IPS-20b (cell line): ENCODE data around the gene EPHB1.

Source experiments
- H3K27ac ChIP-seq: one replicate; pipeline ENCODE4 v1.5.1; 2013; ENCODE audit warnings: low read length
- H3K27me3 ChIP-seq: 2 replicates; pipeline ENCODE4 v1.6.1; 2013; ENCODE audit warnings: mild to moderate bottlenecking, low read length, inconsistent platforms; ENCODE audit not compliant: insufficient read depth
- H3K36me3 ChIP-seq: 2 replicates; pipeline ENCODE4 v1.6.1; 2013; ENCODE audit warnings: low read depth, mild to moderate bottlenecking, inconsistent platforms, low read length, moderate library complexity; ENCODE audit not compliant: insufficient read depth
- H3K4me1 ChIP-seq: 2 replicates; pipeline ENCODE4 v1.6.1; 2013; ENCODE audit warnings: mild to moderate bottlenecking, control low read depth, inconsistent platforms, low read length, moderate library complexity; ENCODE audit not compliant: insufficient read depth
- H3K4me3 ChIP-seq: 2 replicates; pipeline ENCODE4 v1.5.1; 2013; ENCODE audit warnings: mild to moderate bottlenecking, low read length, inconsistent platforms
- H3K9ac ChIP-seq: 2 replicates; pipeline ENCODE4 v1.6.1; 2013; ENCODE audit warnings: low read depth, mild to moderate bottlenecking, inconsistent platforms, low read length, moderate library complexity
- H3K9me3 ChIP-seq: 2 replicates; pipeline ENCODE4 v1.6.1; 2013; ENCODE audit warnings: mild to moderate bottlenecking, low read depth, low read length, inconsistent platforms; ENCODE audit not compliant: insufficient read depth

EPHB1 gene

DNA sequence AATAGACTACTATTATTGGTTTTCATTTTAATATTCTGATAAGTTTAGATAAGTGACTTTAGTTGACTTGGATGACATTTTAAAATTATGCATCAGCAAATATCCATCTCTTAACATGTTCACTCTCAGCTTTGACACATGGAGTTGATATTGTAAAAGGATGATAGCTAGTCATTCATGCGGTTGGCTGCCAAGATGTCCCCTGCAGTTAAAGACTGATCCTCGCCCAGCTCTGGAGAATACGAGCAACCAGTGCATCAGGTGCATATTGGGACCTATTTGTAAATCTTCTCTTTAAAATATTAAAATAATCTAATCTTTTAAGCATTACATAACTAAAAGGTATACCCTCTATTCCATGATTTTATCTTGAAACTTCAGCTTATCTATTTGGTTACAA is 41.9 kb downstream of the EPHB1 start:
- no peaks in the 10 kb centered on the region for H3K9me3 ChIP-seq
- no peak overlapping the region for H3K9ac ChIP-seq
- no peaks in the 10 kb centered on the region for H3K27me3 ChIP-seq
- H3K4me1 ChIP-seq = no peaks in the 10 kb centered on the region
- H3K36me3 ChIP-seq = no peaks in the 10 kb centered on the region
- no peak overlapping the region for H3K4me3 ChIP-seq
- no peak overlapping the region for H3K27ac ChIP-seq

- H3K4me1 ChIP-seq = no peaks in the 10 kb centered on the region
- no peak overlapping the region for H3K9ac ChIP-seq
- no peaks in the 10 kb centered on the region for H3K27me3 ChIP-seq
- H3K36me3 ChIP-seq = no peaks in the 10 kb centered on the region
- no peak overlapping the region for H3K4me3 ChIP-seq
- H3K27ac ChIP-seq = no peak overlapping the region
- H3K9me3 ChIP-seq = no peaks in the 10 kb centered on the region
Measured at GRCh38 chr3:134838599-134838998, 43.5 kb downstream of the EPHB1 start.

DNA sequence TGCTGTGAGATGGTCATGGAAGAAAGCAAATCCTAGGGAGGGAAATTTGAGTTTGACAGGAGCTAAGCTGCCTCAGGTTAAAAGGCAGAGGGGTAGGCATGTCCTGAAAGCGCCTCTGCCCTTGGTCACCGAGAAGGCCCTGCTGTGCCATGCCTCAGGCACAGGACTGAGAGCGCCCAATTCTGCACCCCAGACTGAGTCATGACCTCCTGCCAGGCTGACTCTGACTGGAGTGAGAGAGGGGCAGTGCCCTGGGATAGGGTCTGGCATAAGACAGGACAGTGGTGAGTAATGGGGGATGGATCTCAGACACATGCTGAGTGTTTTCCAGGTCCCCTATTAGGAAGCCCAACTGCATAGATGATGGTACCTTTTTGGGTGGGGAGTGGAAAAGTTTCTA is 44.4 kb downstream of the EPHB1 start:
- Histone ChIP-seq H3K4me1 (no peaks in the 10 kb centered on the region), H3K9me3 (no peaks in the 10 kb centered on the region), H3K27ac (no peak overlapping the region), H3K9ac (no peak overlapping the region), H3K27me3 (no peaks in the 10 kb centered on the region), H3K36me3 (no peaks in the 10 kb centered on the region), H3K4me3 (no peak overlapping the region)

DNA sequence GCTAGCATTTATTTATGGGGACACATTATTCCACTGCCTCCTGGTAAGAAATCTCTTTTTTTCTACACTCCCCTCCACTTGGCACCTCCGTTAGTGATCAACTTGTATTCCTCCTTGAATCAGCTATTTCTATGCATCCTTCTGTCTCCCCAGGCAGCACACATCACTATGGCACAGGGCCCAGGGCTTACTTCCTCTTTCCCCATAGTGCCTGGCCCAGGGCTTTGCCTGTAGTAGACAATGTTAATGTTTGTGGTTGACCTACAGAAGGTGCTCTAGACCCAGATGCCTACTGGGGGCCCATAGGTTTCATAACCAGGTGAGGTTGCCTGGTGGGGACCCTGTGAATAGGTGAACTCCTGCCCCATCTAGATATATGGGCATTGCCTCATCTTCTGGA is 44.9 kb downstream of the EPHB1 start:
- no peaks in the 10 kb centered on the region for H3K9me3 ChIP-seq
- no peaks in the 10 kb centered on the region for H3K4me1 ChIP-seq
- H3K27me3 ChIP-seq = no peaks in the 10 kb centered on the region
- H3K9ac ChIP-seq = no peak overlapping the region
- no peaks in the 10 kb centered on the region for H3K36me3 ChIP-seq
- no peak overlapping the region for H3K27ac ChIP-seq
- no peak overlapping the region for H3K4me3 ChIP-seq

DNA sequence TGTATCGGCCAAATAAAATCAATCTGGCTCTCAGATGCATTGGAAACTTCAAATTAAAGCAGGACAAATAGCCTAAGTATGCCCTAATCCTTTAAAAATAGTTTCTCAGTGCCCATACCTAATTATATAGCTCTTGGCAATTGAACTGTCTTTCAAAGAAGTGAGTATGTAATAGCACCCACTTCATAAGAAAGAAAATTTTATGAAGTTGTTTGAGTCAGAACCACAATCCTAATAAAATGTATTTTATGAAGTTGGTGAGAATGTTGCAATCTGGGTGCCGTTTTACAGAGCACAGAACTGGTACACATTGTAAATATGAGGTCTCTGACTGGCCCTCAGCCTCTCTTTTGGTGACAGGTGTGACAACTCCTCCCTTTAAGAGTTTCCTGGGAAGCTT is 45.4 kb downstream of the EPHB1 start:
- Histone ChIP-seq H3K27me3 (no peaks in the 10 kb centered on the region), H3K27ac (no peak overlapping the region)

GRCh38 chr3:134846084-134846483 is 51.0 kb downstream of the EPHB1 start:
- no peak overlapping the region for H3K9ac ChIP-seq
- no peaks in the 10 kb centered on the region for H3K27me3 ChIP-seq
- peaks cover 4% of the 10 kb centered on the region; the same call in 1 of the 2 replicates for H3K4me1 ChIP-seq
- H3K9me3 ChIP-seq = no peaks in the 10 kb centered on the region
- H3K36me3 ChIP-seq = no peaks in the 10 kb centered on the region
- H3K4me3 ChIP-seq = no peak overlapping the region
- H3K27ac ChIP-seq = no peak overlapping the region

More for the DNA sequence above, 45.4 kb downstream of the EPHB1 start:
- Histone ChIP-seq H3K9me3 (no peaks in the 10 kb centered on the region), H3K4me3 (no peak overlapping the region), H3K4me1 (no peaks in the 10 kb centered on the region), H3K36me3 (no peaks in the 10 kb centered on the region), H3K9ac (no peak overlapping the region)

GRCh38 chr3:134846911-134847317 is 51.9 kb downstream of the EPHB1 start:
- Histone ChIP-seq H3K4me3 (no peak overlapping the region), H3K9me3 (no peaks in the 10 kb centered on the region), H3K27ac (no peak overlapping the region)

GRCh38 chr3:134847349-134847748 is 52.3 kb downstream of the EPHB1 start:
- no peak overlapping the region for H3K9ac ChIP-seq
- H3K4me3 ChIP-seq = no peak overlapping the region
- H3K36me3 ChIP-seq = no peaks in the 10 kb centered on the region
- H3K9me3 ChIP-seq = no peaks in the 10 kb centered on the region
- H3K27ac ChIP-seq = no peak overlapping the region
- peaks cover 6% of the 10 kb centered on the region; the same call in 1 of the 2 replicates for H3K4me1 ChIP-seq
- no peaks in the 10 kb centered on the region for H3K27me3 ChIP-seq

More at GRCh38 chr3:134846911-134847317, 51.9 kb downstream of the EPHB1 start:
- Histone ChIP-seq H3K9ac (no peak overlapping the region), H3K4me1 (peaks cover 6% of the 10 kb centered on the region; the same call in 1 of the 2 replicates), H3K27me3 (no peaks in the 10 kb centered on the region), H3K36me3 (no peaks in the 10 kb centered on the region)

- Histone ChIP-seq H3K36me3 (no peaks in the 10 kb centered on the region), H3K27me3 (no peaks in the 10 kb centered on the region), H3K9ac (no peak overlapping the region), H3K4me1 (peaks cover 6% of the 10 kb centered on the region; the same call in 1 of the 2 replicates), H3K4me3 (no peak overlapping the region), H3K27ac (no peak overlapping the region), H3K9me3 (no peaks in the 10 kb centered on the region)
Measured at GRCh38 chr3:134849561-134849960, 54.5 kb downstream of the EPHB1 start.

GRCh38 chr3:134850761-134851160 is 55.7 kb downstream of the EPHB1 start:
- Histone ChIP-seq H3K27ac (no peak overlapping the region), H3K27me3 (no peaks in the 10 kb centered on the region), H3K9me3 (no peaks in the 10 kb centered on the region), H3K9ac (no peak overlapping the region), H3K4me3 (no peak overlapping the region), H3K36me3 (no peaks in the 10 kb centered on the region), H3K4me1 (peaks cover 6% of the 10 kb centered on the region; the same call in 1 of the 2 replicates)

DNA sequence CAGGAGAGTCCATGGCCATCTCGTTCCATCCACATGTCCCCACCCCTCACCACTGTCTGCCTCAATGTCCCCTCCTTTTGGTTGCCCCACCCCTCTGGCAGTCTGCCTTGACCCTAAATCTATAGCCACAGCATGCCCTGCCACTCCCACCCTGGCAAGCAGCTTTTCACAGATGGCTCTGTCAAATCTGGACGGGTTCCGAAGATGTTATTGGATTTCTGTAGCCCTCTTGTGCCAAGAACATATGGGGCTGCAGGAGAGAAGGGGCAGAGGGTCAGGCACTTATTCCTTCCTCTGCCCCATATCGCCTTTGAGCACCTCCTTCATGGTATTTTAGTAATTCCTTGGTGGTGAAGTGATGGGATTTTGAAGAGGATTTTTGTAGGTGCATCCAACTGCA is 57.1 kb downstream of the EPHB1 start:
- H3K27me3 ChIP-seq = no peaks in the 10 kb centered on the region
- H3K27ac ChIP-seq = no peak overlapping the region
- no peak overlapping the region for H3K4me3 ChIP-seq
- H3K9ac ChIP-seq = no peak overlapping the region
- no peaks in the 10 kb centered on the region for H3K9me3 ChIP-seq
- H3K36me3 ChIP-seq = no peaks in the 10 kb centered on the region
- H3K4me1 ChIP-seq = peaks cover 6% of the 10 kb centered on the region; the same call in 1 of the 2 replicates

GRCh38 chr3:134852893-134853351 is 57.9 kb downstream of the EPHB1 start:
- H3K4me3 ChIP-seq = no peak overlapping the region
- H3K4me1 ChIP-seq = peaks cover 6% of the 10 kb centered on the region; the same call in 1 of the 2 replicates
- no peak overlapping the region for H3K27ac ChIP-seq
- H3K9me3 ChIP-seq = no peaks in the 10 kb centered on the region
- no peaks in the 10 kb centered on the region for H3K27me3 ChIP-seq
- no peak overlapping the region for H3K9ac ChIP-seq
- H3K36me3 ChIP-seq = no peaks in the 10 kb centered on the region
